AG09309 (cell line): ENCODE measurements around the gene SLC5A6.

ENCODE experiments used
- DNase-seq: peaks from one replicate; pipeline ENCODE4 v3.0.0-alpha.2; 2010; ENCODE audit warnings: low read depth
- H3K4me3 ChIP-seq: 2 replicates; pipeline ENCODE4 v1.5.1; 2011; ENCODE audit warnings: mild to moderate bottlenecking, low read depth, low read length, moderate library complexity; ENCODE audit not compliant: control insufficient read depth
- TF ChIP-seq, protein P1 (sequence below): IDR thresholded peaks from 2 replicates; pipeline ENCODE4 v1.5.1; 2011; ENCODE audit warnings: mild to moderate bottlenecking, low read depth, low read length, inconsistent platforms; ENCODE audit not compliant: insufficient read depth, control insufficient read depth; ENCODE audit errors: missing control alignments

The SLC5A6 gene

DNA sequence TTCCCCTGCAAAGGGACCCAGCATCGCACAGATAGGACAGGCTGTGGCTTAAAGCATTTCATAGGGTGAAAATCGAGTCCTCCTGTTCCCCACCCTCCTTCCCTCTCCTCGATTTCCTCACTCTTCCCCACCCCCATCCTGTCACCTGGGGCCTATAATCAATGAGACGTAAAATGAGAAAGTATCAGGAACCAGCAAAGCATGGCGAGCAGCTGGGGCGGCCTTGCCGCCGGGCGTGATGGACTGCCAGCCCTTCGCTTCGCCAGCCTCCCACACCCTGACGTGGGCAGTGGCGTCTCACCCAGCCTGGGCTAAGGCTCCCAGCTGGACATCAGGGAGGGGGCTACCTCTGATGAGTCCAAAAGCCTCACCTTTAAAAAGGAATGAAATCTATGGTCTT, 39.7 kb upstream of the SLC5A6 start:
- DNase-seq, result no peak
- H3K4me3 ChIP-seq, result no peak overlapping the region
- TF ChIP-seq, protein P1, sequence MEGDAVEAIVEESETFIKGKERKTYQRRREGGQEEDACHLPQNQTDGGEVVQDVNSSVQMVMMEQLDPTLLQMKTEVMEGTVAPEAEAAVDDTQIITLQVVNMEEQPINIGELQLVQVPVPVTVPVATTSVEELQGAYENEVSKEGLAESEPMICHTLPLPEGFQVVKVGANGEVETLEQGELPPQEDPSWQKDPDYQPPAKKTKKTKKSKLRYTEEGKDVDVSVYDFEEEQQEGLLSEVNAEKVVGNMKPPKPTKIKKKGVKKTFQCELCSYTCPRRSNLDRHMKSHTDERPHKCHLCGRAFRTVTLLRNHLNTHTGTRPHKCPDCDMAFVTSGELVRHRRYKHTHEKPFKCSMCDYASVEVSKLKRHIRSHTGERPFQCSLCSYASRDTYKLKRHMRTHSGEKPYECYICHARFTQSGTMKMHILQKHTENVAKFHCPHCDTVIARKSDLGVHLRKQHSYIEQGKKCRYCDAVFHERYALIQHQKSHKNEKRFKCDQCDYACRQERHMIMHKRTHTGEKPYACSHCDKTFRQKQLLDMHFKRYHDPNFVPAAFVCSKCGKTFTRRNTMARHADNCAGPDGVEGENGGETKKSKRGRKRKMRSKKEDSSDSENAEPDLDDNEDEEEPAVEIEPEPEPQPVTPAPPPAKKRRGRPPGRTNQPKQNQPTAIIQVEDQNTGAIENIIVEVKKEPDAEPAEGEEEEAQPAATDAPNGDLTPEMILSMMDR, result no peak

DNA sequence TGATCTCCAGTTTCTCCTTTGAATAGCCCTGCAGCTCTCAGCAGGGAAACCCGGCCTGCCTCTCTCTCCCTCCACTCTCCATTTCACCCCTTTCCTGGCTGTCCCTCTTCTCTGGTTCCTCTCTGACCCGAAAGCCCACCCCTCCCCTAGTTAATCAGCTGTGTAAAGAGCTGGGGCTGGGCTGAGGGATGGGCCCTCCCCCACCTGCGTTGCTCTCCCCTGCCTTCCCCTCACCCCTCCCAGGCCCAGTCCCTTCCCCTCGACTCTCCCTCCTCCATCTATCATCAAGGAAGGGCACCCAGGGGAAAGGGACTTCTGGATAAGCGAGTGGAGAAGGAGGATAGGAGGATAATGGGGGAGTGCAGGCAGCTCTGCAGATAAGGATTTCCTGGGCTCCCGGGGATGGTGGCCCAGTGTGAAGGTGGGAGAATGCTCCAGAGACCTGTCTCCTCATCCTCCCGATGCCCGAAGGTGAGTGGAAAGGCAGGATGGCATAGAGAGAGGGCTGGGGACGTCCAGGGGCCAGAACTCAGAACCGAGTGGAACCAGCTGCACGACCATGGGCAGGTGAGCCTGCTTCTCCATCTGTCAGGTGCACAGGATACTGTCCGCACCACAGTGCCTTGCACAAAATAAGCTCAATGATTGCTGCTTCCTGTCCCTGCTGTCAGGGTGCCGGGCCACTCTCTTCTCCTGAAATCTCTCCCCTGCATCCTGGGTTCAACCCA, 38.7 kb upstream of the SLC5A6 start:
- no peak for DNase-seq
- TF ChIP-seq, protein P1, result no peak
- H3K4me3 ChIP-seq, result no peak overlapping the region

DNA sequence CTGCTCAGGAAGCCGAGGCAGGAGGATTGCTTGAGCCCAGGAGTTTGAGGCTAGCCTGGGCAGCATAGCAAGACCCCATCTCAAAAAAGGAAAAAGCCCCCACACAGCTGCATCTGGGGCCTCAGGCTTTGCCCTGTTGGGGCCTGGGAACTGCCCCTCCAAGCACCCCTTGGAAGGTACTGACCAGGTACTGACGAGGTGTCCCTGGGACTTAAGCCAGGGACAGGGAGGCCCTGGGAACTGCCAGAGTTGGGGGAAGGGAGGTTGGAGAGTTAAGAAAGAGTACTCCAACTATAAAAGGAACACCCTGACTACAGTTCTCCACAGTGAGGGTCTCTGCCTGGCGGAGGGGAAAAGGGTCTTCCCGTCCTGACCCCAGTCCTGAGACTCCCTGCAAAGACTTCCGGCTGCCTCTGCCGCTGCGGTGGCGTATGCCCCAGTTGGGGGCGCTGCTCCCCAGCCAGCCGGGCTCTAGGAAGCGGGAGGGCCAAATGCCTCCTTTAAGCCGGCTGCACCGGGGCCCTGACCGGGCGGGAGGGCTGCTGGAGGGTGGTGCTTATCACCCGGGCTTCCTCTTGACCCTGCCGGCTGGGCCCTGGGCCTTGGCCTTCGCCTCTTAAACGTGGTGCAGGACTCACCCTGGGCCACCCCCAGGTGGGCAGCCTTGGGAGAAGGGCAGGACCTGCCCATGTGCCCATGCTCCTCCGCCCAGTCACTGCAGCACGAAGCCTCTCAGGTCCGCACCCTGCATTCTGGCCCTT, 38.0 kb upstream of the SLC5A6 start:
- H3K4me3 ChIP-seq, result no peak overlapping the region
- DNase-seq, result no peak
- TF ChIP-seq, protein P1, result peak; percentile 67

DNA sequence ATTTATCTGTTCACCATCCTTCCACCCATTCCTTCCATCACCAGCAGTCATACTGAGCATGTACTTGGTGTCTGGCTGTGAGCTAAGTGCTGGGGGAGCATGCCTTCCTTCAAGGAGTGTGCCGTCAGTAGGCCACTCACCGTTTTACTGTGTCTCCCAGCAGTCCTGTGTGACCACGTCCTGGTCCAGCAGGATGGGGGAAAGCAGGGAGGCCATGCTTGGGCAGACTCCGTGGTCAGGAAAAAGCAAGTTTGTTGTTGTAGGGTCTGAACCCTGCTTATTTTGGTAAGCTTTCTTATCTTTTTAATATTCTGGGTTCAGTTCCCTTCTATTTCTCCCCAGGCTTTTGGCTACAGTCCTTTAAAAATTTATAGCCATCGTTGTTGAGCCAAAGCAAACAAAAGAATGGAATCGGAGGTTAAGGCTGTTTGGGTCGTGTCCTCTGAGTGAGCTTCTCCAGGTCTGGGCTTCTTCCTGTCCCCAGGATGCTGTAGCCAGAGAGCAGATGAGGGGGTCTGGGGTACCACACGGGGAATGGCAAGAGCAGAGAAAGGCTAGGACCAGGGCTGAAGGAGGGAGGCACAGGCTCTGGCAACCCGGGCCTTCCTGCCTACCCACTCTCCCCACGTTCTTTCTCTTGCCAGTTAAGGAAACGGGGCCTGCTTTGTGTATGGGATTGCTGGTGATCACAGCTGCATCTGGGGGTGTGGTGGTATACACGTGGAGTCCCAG, 37.3 kb upstream of the SLC5A6 start:
- H3K4me3 ChIP-seq, result no peak overlapping the region
- peak; percentile 13 for DNase-seq

DNA sequence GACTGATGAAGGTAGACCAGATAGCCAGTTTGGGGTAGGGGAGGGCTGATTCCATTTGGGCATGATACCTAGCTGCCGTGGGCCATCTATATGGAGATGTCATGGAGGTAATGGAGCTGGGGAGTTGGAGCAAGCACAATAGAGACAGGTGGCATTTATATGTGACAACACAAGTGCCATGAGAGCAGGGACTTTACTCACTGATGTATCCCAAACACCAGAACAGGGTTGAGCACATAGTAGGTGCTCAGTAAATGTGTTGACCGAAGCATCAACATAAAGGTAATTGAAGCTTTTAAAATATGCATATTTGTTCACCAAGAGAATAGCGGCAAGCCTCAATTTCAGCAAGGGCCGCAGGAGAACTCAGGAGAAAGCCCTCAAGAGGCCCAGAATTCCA, 35.8 kb upstream of the SLC5A6 start:
- TF ChIP-seq, protein P1, result no peak
- H3K4me3 ChIP-seq, result no peak overlapping the region
- no peak for DNase-seq

More for the DNA sequence above, 37.3 kb upstream of the SLC5A6 start:
- TF ChIP-seq, protein P1, result no peak

DNA sequence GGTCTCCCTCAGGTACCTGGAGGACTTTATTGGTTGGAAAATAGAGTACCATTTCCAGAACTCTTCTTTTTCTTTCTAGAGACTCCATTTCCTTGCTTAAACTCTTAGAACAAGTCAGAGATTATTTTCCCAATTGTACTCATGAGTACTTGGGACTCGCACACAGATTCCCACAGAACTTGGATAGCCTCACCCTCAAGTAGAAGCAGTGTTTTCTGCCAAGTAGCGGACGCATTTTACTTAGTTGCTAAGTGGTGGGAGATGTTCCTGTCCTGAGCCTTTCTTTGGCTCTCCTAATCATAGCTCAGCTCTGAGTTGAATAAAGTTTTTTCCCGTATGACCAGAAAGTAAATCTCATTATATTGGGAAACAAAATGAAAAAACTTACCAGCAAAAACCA, 33.6 kb upstream of the SLC5A6 start:
- no peak overlapping the region for H3K4me3 ChIP-seq
- no peak for DNase-seq
- TF ChIP-seq, protein P1, result no peak
